Left kidney (tissue), 8 donors: ENCODE results near the gene LCN15. TPM values are rescaled to one million over a fixed set of nuclear protein-coding genes. Genes with fewer than 3 reads are reported as not detected.
"Not testable (repeated sequence)": the region's sequence is repeated elsewhere in the genome, so short reads cannot be mapped to it uniquely, and the experiment has no call there.

Source experiments
- DNase-seq: peaks from one replicate; pipeline ENCODE4 v3.0.0-alpha.2; 2013
- long read RNA-seq, 8 donors: transcript quantifications; one replicate each; lab custom pipeline, GENCODE V29; 2026
- polyA plus RNA-seq: library from polyadenylated mRNA; unstranded; fragments of 120-200 nt; gene quantifications from one replicate; pipeline ENCODE4 v1.2.1, GENCODE V29; 2013; ENCODE audit not compliant: insufficient read length

The LCN15 gene, protein sequence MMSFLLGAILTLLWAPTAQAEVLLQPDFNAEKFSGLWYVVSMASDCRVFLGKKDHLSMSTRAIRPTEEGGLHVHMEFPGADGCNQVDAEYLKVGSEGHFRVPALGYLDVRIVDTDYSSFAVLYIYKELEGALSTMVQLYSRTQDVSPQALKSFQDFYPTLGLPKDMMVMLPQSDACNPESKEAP
- 0.23 TPM for polyA plus RNA-seq
- long read RNA-seq, donor 1: 0 reads
- long read RNA-seq, donor 2: 0 reads
- long read RNA-seq, donor 3: 0 reads
- long read RNA-seq, donor 4: 0 reads
- long read RNA-seq, donor 5: 0 reads
- long read RNA-seq, donor 6: 0 reads
- long read RNA-seq, donor 7: 0 reads
- long read RNA-seq, donor 8: 0 reads

DNA sequence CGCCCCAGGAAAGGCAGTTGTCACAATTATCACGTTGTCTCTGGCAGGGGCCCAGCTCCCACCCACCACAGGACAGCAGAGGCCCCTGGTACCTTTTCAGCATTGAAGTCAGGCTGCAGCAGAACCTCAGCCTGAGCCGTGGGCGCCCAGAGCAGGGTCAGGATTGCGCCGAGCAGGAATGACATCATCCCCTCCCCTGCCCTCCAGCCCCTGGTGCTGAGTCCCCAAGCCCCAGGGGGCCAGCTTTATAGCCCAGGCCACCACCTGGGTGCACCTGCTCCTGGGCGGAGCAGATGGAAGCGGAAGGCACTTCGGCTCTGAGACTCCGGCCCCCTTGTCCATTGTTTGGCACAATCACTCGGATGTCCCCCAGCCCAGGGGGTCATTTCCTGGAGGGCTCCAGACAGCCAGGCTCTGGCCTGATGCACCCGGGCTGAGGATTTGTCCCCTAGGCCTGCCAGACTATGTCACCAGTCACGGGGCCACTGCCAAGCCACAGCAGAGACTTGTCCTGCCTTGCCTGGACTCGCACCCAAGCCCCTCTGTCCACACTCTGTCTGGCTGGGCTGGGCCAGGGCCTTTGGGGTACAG lies at the start of gene LCN15:
Gene LCN15, minus strand, starts transcription at position 218 of the 591 bp plus-strand sequence. Its CDS starts 30 bp downstream, at position 188.
- no peak for DNase-seq

DNA sequence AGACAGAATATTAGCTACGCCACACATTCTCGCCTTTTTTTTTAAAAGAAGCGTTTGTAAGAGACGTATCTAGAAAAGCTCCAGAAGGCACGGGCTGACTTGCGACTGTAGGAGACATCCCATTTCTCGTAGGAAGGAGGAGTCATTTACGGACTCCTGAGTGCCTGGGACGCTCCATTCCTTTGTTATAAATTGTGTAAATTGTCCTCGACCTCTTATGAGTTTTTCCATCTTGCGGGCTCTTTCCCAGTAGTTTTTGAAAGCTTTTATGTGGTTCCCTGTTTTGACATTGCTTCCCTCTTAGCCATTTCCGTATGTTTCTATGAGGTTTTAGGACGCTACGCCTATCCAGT lies 44.5 kb upstream of the LCN15 start:
- no peak for DNase-seq

DNA sequence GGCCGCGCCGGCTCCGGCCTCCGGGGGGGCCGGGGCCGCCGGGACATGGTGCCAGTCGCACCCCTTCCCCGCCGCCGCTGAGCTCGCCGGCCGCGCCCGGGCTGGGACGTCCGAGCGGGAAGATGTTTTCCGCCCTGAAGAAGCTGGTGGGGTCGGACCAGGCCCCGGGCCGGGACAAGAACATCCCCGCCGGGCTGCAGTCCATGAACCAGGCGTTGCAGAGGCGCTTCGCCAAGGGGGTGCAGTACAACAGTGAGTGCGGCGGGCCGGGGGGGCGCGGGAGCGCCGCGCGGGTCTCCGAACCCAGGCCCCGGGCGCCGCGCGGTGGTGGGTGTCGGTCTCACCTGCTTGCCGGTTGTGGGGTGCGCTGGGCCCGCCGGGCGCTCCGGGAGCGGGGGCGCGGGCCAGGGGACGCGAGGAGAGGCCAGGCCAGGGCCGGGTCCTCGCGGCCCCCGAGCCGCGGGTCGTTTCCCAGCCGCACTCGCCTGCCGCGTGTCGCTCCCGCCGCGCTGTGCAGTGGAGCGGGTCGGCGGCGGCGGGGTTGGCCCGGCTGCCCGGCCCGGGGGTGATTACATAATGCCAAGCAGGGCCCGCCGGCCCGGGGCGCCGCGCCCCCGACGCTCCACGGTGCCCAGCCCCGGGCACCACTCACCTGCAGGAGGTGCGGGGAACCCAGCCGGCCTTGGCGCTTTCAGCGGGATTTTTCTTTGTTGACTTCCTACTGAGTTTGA lies 43.9 kb upstream of the LCN15 start:
- DNase-seq: no peak

DNA sequence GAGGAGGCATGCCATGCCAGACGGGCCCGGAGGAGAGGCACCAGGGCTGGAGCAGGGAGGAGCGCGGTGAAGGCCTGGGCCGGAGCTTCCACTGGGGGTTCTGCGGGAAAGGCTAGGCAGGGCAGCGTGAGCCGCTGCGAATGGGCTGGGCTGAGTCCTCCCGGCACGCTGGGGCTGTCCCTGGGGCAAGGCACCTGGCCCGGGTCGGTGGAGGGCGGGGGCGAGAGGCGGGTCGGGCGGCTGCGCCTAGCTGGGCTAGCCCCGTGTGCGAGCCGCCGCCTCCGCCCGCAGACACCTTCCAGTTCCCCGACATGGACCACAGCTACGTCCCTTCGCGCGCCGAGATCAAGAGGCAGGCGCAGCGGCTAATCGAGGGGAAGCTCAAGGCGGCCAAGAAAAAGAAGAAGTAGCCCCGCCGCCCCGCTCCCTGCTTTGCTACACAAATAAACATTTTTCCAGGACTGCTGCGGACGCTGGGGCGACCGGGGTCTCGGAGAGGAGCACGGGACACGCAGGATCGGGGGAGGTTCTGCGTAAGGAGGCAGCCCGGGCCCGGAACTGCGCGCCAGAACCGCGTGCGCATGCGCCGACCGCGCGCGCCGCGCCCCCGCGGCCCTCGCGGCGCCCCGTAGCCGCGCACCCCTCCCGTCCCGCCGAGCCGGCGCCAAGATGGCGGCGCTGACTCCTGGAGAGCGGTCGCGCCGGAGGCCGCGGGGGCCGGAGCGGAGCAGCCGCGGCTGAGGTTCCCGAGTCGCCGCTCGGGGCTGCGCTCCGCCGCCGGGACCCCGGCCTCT lies 43.2 kb upstream of the LCN15 start, which contains the start of gene RABL6:
Gene RABL6, plus strand, starts transcription at position 668 of the 794 bp plus-strand sequence. CDS start 249 bp downstream, outside the sequence.
- peak; percentile 64 for DNase-seq

DNA sequence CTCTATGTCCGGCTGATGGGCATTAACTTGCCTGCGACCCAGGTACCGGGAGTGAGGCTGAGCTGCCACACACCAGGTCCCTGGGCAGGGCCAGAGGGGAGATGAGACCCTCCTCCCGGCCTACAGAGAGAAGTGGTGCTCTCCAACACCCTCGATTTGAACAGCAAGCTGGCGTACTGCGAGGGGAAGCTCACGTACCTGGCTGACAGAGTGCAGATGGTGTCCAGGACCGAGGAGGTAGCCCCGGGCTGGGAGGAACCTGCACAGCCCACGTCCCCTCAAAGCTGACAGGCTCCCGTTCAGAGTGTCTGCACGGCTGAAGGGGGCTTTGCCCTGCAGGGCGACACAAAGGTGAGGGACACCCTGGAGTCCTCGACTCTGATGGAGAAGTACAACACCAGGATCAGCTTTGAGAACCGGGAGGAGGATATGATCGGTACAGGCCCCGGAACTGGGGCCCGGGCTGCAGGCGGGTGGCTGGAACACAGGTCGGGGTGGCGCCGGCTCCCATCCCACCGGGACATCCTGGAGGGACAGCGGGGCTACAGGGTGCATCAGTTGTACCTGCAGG lies 42.4 kb upstream of the LCN15 start:
- no peak for DNase-seq

DNA sequence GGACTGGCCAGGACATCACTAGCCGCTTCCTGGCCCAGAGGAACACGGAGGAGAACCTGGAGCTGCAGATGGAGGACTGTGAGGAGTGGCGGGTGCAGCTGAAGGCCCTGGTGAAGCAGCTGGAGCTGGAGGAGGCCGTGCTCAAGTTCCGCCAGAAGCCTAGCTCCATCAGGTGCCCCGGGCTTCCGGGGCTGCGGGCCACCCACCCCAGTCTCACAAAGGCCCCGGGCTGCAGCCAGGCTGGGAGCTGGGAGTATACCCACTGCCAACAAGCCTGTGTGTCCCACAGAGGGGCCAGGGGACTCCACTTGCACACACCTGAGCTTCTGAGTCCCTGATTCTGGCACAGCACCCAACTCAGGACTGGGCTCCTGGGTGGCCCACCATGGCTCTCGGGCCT lies 41.7 kb upstream of the LCN15 start:
- no peak for DNase-seq

DNA sequence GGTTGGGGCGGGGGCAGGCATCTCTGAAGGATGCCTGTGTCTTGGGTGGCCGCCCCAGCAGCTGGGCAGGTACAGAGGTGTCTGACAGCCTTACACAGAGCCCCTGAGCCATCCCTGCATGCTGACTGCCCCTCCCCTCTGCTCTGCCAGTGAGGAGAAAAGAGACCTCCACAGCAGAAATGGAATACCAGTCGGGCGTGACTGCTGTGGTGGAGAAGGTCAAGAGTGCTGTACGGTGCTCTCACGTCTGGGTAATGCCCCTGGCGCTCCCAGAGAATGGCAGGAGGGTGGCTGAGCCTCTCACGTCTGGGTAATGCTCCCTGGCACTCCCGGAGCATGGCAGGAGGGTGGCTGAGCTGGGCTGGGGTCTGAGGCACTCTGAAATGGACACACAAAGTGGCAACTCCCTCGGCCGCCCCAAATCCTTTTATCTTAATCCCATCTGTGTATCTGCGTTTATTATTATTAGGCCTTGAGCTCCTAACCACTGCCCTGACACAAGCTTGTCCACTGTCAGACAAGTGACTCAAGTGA lies 41.0 kb upstream of the LCN15 start:
- no peak for DNase-seq

DNA sequence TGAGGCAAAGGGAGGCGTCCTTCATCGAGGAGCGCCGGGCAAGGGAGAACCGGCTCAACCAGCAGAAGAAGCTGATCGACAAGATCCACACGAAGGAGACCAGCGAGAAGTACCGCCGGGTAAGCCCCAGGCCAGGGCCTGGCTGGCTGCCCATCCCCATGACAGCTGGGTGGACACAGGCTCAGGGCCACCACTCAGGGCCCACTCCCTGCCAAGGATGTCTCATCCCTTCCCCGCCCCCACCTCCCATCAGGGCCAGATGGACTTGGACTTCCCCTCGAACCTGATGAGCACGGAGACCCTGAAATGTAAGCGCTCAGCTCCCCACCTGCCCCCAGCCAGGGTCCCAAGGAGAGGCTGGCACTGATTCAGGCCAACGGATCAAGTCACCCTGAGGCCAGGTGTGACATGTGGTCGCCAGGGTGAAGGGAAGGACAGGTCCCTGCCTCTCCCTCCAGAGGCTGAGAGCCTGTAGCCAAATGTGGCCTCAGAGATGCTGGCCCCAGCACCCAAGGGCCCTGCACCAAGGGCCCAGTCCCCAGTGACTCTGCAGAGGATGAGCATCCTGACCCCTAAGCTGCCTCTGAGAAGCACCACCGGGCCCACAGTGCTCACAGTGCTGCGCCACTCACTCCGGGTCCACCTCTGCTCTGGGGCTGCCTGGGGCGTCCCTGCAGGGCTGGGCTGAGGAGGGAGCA lies 40.3 kb upstream of the LCN15 start:
- DNase-seq: no peak

DNA sequence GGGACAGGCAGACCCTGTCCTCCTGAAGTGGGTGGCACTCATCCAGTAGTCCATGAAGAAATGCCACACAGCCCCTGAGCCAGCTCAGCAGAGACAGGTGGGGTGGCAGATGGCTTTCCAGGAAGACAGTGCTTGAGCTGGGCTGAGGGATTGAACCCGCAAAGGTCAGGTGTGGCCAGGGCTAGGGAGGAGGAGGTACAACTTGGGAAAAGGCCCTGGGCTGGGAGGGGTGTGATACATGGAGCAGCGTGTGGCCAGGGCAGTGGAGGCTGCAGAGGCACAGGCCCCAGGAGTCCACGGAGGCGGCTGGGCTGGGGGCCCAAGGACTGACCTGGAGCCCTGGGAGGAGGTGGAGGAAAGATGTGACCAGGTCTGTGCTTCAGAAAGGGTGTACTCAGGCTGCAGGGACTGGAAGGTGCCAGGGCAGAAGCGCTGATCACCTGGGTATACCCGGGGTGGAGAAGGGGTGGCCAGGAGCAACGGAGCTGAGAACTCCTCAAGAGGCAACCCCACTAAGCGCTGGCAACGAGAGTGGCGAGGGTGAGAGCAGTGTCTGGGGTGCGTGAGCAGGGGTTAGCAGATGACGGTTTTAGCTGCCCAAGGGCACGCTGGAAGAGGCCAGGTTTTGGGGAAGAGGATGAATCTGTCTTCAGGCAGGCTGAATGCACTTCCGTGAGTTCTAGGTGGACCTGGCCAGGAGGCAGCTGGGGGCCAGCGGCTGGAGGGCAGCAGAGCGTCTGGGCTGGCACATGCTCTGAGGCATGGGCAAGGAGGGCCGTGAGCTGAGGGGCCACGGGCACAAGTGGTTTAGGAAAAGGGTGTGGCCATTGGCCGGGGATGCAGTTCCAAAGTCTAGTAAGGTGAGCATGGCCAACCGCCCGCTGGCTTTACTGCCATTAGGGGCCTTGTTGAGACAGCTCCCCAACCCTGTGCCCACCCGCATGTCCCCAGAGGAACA lies 39.5 kb upstream of the LCN15 start:
- DNase-seq: no peak

DNA sequence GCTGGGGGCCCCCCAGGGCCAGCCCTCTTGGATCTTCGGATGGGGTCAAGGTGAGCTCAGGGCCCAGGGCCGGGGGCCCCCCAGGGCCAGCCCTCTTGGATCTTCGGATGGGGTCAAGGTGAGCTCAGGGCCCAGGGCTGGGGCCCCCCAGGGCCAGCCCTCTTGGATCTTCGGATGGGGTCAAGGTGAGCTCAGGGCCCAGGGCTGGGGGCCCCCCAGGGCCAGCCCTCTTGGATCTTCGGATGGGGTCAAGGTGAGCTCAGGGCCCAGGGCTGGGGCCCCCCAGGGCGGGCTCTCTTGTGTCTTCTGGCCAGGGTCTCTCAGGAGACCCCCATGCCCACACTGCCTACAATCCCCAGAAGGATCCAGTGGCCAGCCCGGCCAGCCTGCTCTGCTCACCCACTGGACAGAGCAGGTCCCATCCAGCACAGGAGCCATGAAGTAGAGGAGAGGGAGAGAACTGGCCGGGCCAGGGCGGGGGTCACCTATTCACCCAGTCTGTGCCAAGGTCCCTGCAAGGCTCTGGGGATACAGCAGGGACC lies 38.8 kb upstream of the LCN15 start:
- DNase-seq: not testable (repeated sequence)

DNA sequence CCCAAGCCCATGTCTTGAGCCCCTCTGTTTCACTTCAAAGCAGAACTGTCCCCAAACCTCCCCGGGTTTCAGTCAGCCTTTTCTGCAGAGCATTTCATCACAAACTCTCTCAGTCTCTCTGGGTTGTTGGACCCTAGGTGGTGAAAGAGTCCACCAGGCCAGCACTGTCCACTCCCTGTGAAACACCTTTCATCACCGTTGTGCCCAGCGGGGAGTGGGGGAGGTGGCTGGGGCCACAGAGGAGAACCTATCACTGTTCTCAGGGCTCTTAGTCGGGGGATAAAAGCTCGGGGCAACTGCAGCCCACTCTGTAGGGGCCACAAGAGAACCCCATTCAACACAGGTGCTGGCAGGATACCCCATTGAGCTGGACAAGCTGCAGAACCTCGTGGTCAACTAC lies 38.0 kb upstream of the LCN15 start:
- no peak for DNase-seq

DNA sequence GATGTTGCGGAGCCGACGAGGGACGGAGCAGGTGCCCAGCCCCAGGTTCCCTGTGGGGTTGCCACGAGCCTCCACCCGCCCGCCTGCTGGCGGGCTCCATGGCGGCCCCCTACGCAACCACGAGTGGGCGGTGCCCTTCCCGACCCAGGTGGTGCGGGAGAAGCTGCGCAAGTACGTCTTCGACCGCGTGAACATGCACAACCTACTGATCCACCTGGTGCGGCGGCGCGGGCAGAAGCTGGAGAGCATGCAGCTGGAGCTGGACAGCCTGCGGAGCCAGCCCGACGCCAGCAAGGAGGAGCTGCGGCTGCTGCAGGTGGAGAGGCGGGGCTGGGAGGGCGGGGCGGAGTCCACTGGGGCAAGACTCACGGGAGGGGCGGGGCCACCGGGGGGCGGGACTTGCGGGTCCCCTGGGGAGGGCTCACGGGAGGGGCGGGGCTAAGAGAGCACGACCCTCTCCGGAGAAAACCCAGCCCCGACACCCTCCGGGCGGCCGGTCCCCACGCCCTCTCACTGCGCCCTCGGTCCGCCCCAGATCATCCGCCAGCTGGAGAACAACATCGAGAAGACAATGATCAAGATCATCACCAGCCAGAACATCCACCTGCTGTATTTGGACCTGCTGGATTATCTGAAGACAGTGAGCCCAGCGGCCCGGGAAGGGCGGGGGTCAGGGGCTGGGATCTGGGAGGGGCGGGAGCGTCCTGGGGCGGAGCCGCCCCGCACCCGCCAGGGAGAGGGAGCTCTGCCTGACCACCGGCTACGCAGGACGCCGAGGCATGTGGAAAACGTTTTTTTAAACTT lies 35.7 kb upstream of the LCN15 start:
- DNase-seq: peak; percentile 81

DNA sequence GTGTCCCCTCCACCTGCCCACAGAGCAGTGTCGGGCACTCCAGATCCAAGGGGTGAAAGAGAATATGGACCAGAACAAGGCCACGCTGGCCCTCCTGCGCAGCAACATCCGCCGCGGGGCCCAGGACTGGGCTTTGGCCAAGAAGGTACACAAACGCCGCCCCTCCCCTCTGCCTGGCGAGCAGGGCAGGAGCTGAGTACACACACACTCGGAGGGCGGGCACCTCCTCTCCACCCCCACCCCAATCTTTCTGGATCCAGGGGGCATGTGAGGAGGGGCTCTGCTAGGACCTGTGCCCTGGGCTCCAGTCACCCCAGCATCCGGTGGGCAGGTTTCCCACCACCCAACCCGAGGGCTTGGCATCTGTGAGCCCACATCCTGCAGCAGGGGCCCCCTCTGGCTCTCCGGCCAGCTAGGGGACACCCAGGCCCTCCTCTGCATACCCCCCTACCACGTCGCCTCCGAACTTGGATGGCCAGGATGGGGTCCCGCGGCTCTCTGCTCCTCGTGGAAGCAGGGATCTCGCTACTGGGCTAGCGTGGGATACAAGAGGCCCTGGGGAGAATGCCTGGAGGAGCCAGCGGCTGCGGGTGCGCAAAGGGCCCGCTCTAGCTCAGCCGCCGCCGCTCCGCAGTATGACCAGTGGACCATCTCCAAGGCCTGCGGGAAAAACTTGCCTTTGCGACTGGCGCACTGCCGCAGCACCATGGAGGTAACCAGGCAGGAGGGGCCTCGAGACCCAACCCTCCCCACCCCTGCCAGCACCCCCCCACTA lies 34.9 kb upstream of the LCN15 start:
- DNase-seq: no peak

DNA sequence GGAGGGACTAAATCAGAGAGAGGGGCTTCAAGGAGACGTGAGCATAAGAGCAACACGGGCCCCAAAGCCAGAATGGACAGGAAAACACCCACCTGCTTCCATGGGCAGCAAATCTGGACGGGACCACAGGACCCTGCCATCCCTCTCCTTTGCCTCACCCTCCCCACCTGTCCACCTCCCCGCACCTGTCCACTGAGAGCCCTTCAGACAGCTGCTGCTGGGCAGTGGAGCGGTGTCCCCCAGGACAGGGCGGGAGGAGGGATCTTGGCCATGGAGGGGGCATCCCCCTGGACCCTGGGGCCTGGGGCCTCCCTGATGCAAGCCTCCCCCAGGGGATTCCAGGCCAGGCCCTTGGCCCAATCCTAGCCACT lies 34.4 kb upstream of the LCN15 start:
- no peak for DNase-seq

DNA sequence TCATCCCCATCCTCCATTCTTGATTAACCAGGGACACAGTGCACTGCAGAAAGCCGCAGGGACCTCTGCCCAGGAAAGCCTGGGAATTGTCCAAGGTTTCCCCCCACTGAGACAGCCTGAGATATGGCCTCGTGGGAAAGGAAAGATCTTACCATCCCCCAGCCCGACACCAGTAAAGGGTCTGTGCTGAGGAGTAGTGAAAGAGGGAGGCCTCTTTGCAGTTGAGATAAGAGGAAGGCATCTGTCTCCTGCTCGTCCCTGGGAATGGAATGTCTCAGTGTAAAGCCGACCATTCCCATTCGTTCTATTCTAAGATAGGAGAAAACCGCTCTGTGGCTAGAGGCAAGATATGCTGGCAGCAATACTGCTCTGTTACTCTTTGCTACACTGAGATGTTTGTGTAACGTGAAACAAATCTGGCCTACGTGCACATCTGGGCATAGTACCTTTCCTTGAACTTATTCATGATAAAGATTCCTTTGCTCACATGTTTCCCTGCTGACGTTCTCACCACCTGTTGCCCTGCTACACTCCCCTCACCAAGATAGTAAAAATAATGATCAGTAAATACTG lies 32.5 kb upstream of the LCN15 start:
- not testable (repeated sequence) for DNase-seq

DNA sequence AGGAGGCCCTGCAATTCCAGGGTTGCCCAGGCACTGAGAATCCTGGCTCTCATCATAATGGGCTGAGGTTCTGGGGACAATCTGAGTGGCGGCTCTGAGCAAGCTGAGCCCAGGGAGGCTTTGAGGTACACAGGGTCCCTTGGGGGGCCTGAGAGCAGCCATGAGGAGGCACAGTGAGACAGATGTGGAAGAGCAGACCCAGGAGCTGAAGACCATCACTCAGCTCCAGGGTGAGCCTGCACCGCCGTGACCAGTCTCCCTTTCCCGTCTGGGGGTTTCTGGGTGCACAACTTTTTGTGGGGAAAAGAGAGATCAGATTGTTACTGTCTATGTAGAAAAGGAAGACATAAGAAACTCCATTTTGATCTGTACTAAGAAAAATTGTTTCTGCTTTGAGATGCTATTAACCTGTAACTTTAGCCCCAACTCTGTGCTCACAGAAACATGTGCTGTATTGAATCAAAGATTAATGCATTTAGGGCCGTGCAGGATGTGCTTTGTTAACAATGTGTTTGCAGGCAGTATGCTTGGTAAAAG lies 32.0 kb upstream of the LCN15 start, which contains the start of gene CCDC183:
Gene CCDC183, plus strand, starts transcription at position 101 of the 537 bp plus-strand sequence. Its CDS starts 60 bp downstream, at position 161.
- no peak for DNase-seq

DNA sequence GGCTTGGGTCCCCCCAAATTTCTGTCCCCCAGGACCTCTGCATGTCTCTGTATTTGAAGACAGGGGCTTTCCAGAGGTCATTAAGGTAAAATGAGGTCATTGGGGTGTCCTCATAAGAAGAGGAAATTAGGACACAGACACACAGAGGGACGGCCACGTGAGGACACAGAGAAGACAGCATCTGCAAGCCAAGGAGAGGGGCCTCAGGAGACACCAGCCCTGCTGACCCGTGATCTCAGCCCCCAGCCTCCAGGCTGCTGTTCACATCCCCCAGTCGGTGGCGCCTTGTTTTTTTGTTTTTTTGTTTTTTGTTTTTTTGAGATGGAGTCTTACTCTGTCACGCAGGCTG lies 30.7 kb upstream of the LCN15 start:
- no peak for DNase-seq
